DND-41 (cell line): ENCODE measurements around the gene NNMT.

Source experiments
- ATAC-seq: fragments of 200-7000 bp; cut with Tn5 transposase; 3 replicates; pipeline ENCODE4 v1.9.1; 2021; ENCODE audit warnings: low read depth; ENCODE audit not compliant: insufficient read depth
- DNase-seq: peaks from one replicate; pipeline ENCODE4 v3.0.0-alpha.2; 2020
- H2AFZ ChIP-seq: 2 replicates; pipeline ENCODE4 v1.6.0; 2012; ENCODE audit warnings: low read depth, low read length
- H3K27ac ChIP-seq: 2 replicates; pipeline ENCODE4 v1.5.1; 2012; ENCODE audit warnings: low read length, inconsistent platforms
- H3K27me3 ChIP-seq: fragments of 200-600 bp; sonication (generic); 2 replicates; pipeline ENCODE4 v1.6.0; 2012; ENCODE audit warnings: low read length, mild to moderate bottlenecking, inconsistent platforms; ENCODE audit not compliant: insufficient read depth, poor library complexity
- H3K36me3 ChIP-seq: 2 replicates; pipeline ENCODE4 v1.5.1; 2012; ENCODE audit warnings: low read length, inconsistent platforms; ENCODE audit not compliant: insufficient read depth
- H3K4me1 ChIP-seq: 2 replicates; pipeline ENCODE4 v1.5.1; 2012; ENCODE audit warnings: mild to moderate bottlenecking, low read length; ENCODE audit not compliant: insufficient read depth
- H3K4me2 ChIP-seq: 2 replicates; pipeline ENCODE4 v1.6.0; 2012; ENCODE audit warnings: mild to moderate bottlenecking, moderate library complexity, low read length, inconsistent platforms; ENCODE audit not compliant: insufficient read depth
- H3K4me3 ChIP-seq, 2 experiments: fragments of 200-600 bp in 1 of 2; shearing (Covaris generic) in 1 of 2; 2 replicates each; pipeline ENCODE4 v1.5.1; 2012 to 2016; ENCODE audit warnings: inconsistent platforms in 2 of 2, low read length in 2 of 2, mild to moderate bottlenecking in 2 of 2, low read depth in 1 of 2, moderate library complexity in 1 of 2
- H3K79me2 ChIP-seq: 2 replicates; pipeline ENCODE4 v1.6.0; 2012; ENCODE audit warnings: low read length, inconsistent platforms; ENCODE audit not compliant: insufficient read depth
- H3K9ac ChIP-seq: 2 replicates; pipeline ENCODE4 v1.6.0; 2012; ENCODE audit warnings: low read depth, mild to moderate bottlenecking, inconsistent platforms, low read length, moderate library complexity
- H3K9me3 ChIP-seq: 2 replicates; pipeline ENCODE4 v1.5.1; 2012; ENCODE audit warnings: low read length, moderate library complexity, mild to moderate bottlenecking, inconsistent platforms; ENCODE audit not compliant: insufficient read depth, severe bottlenecking
- H4K20me1 ChIP-seq: 2 replicates; pipeline ENCODE4 v1.6.0; 2012; ENCODE audit warnings: low read length; ENCODE audit not compliant: insufficient read depth
- CTCF ChIP-seq: IDR thresholded peaks from 2 replicates; pipeline ENCODE4 v1.5.1; 2012; ENCODE audit warnings: borderline replicate concordance, low read length, moderate library complexity, mild to moderate bottlenecking; ENCODE audit not compliant: poor library complexity, severe bottlenecking; ENCODE audit errors: extremely low read depth
- EZH2 ChIP-seq: IDR thresholded peaks from 3 replicates; pipeline ENCODE4 v1.6.1; 2012; ENCODE audit warnings: borderline replicate concordance, low read depth, mild to moderate bottlenecking, moderate library complexity, low read length, inconsistent platforms; ENCODE audit not compliant: severe bottlenecking

Gene NNMT

GRCh38 chr11:114310095-114310494 lies 13.9 kb downstream of the NNMT start:
- no peaks in the 10 kb centered on the region for H3K36me3 ChIP-seq
- peaks cover 5% of the 10 kb centered on the region for H3K27me3 ChIP-seq
- ATAC-seq: no peak
- H3K79me2 ChIP-seq: no peaks in the 10 kb centered on the region
- H3K9me3 ChIP-seq: no peaks in the 10 kb centered on the region
- H2AFZ ChIP-seq: no peak overlapping the region
- H3K4me2 ChIP-seq: no peak overlapping the region
- H3K4me3 ChIP-seq: no peak overlapping the region
- TF ChIP-seq EZH2 (no peak), CTCF (no peak)
- no peaks in the 10 kb centered on the region for H3K4me1 ChIP-seq
- H3K9ac ChIP-seq: no peak overlapping the region
- no peak overlapping the region for H3K27ac ChIP-seq
- no peak for DNase-seq
- H4K20me1 ChIP-seq: no peaks in the 10 kb centered on the region

- peaks cover 5% of the 10 kb centered on the region for H3K27me3 ChIP-seq
- DNase-seq (no peak), ATAC-seq (no peak)
- no peak overlapping the region for H3K9ac ChIP-seq
- no peaks in the 10 kb centered on the region for H3K4me1 ChIP-seq
- H3K36me3 ChIP-seq: no peaks in the 10 kb centered on the region
- H3K4me3 ChIP-seq: no peak overlapping the region
- no peaks in the 10 kb centered on the region for H3K9me3 ChIP-seq
- no peaks in the 10 kb centered on the region for H3K79me2 ChIP-seq
- H3K27ac ChIP-seq: no peak overlapping the region
- H3K4me2 ChIP-seq: no peak overlapping the region
- no peak overlapping the region for H2AFZ ChIP-seq
- TF ChIP-seq CTCF (no peak), EZH2 (no peak)
- no peaks in the 10 kb centered on the region for H4K20me1 ChIP-seq
These were observed 15.7 kb downstream of the NNMT start for GRCh38 chr11:114311946-114312345.

GRCh38 chr11:114314096-114314495 lies 17.9 kb downstream of the NNMT start:
- DNase-seq: no peak

More at GRCh38 chr11:114314096-114314495, 17.9 kb downstream of the NNMT start:
- Histone ChIP-seq H3K4me1 (no peaks in the 10 kb centered on the region), H3K9me3 (no peaks in the 10 kb centered on the region), H3K4me2 (no peak overlapping the region), H3K4me3 (no peak overlapping the region), H2AFZ (no peak overlapping the region), H4K20me1 (no peaks in the 10 kb centered on the region), H3K27ac (no peak overlapping the region), H3K27me3 (no peaks in the 10 kb centered on the region), H3K79me2 (no peaks in the 10 kb centered on the region), H3K36me3 (no peaks in the 10 kb centered on the region), H3K9ac (no peak overlapping the region)
- TF ChIP-seq CTCF: no peak
- TF ChIP-seq EZH2: no peak
- no peak for ATAC-seq
